ENCODE measurements around the gene PSME2.
"Not testable (repeated sequence)": the region's sequence is repeated elsewhere in the genome, so short reads cannot be mapped to it uniquely, and the experiment has no call there.

Gene PSME2

GRCh38 chr14:24113379-24113800 lies 33.0 kb downstream of the PSME2 start:
- no peak for DNase-seq (ENCODE audit: low read depth)
- H3K4me3 ChIP-seq (ENCODE audit: low read depth, low read length): peak overlapping the region; percentile 87
- TF ChIP-seq MYC (IDR thresholded peaks at IDR 0.05; ENCODE audit: low read depth, low read length) (no peak), MAX (IDR thresholded peaks at IDR 0.05; ENCODE audit: low read depth, low read length) (no peak), CTCF (IDR thresholded peaks at IDR 0.05; ENCODE audit: low read depth, low read length) (no peak), POLR2A (IDR thresholded peaks at IDR 0.05; ENCODE audit: extremely low read depth, insufficient read length) (no peak)

- H3K4me3 ChIP-seq (ENCODE audit: low read depth, low read length): no peak overlapping the region
- TF ChIP-seq MYC (IDR thresholded peaks at IDR 0.05; ENCODE audit: low read depth, low read length) (no peak), CTCF (IDR thresholded peaks at IDR 0.05; ENCODE audit: low read depth, low read length) (no peak), MAX (IDR thresholded peaks at IDR 0.05; ENCODE audit: low read depth, low read length) (no peak), POLR2A (IDR thresholded peaks at IDR 0.05; ENCODE audit: extremely low read depth, insufficient read length) (no peak)
- DNase-seq (ENCODE audit: low read depth): no peak
These were observed 35.9 kb downstream of the PSME2 start for GRCh38 chr14:24110523-24110922.

GRCh38 chr14:24110060-24110459 lies 36.4 kb downstream of the PSME2 start:
- TF ChIP-seq POLR2A (IDR thresholded peaks at IDR 0.05; ENCODE audit: extremely low read depth, insufficient read length) (no peak), MYC (IDR thresholded peaks at IDR 0.05; ENCODE audit: low read depth, low read length) (no peak), MAX (IDR thresholded peaks at IDR 0.05; ENCODE audit: low read depth, low read length) (no peak), CTCF (IDR thresholded peaks at IDR 0.05; ENCODE audit: low read depth, low read length) (no peak)
- H3K4me3 ChIP-seq (ENCODE audit: low read depth, low read length): no peak overlapping the region
- DNase-seq (ENCODE audit: low read depth): no peak

GRCh38 chr14:24108336-24108874 lies 38.0 kb downstream of the PSME2 start:
- TF ChIP-seq CTCF (IDR thresholded peaks at IDR 0.05; ENCODE audit: low read depth, low read length): no peak
- no peak for TF ChIP-seq MYC (IDR thresholded peaks at IDR 0.05; ENCODE audit: low read depth, low read length)
- TF ChIP-seq MAX (IDR thresholded peaks at IDR 0.05; ENCODE audit: low read depth, low read length): no peak
- no peak for TF ChIP-seq POLR2A (IDR thresholded peaks at IDR 0.05; ENCODE audit: extremely low read depth, insufficient read length)
- no peak overlapping the region for H3K4me3 ChIP-seq (ENCODE audit: low read depth, low read length)
- DNase-seq (ENCODE audit: low read depth): no peak

GRCh38 chr14:24106672-24107271 lies 39.6 kb downstream of the PSME2 start:
- DNase-seq (ENCODE audit: low read depth): no peak
- TF ChIP-seq CTCF (IDR thresholded peaks at IDR 0.05; ENCODE audit: low read depth, low read length) (no peak), MYC (IDR thresholded peaks at IDR 0.05; ENCODE audit: low read depth, low read length) (no peak)
- no peak overlapping the region for H3K4me3 ChIP-seq (ENCODE audit: low read depth, low read length)

- not testable (repeated sequence) for DNase-seq (ENCODE audit: low read depth); H3K4me3 ChIP-seq (ENCODE audit: low read depth, low read length)
These were observed 40.7 kb downstream of the PSME2 start for GRCh38 chr14:24105609-24106239.

Data from NB4 (cell line).